Endothelial cell of umbilical vein (primary cell): Measurements from ENCODE around the gene PDCD1LG2. TPM values are rescaled to one million over a fixed set of nuclear protein-coding genes. Genes with fewer than 3 reads are reported as not detected.
A peak's percentile ranks its signal among the peaks of the same experiment; 100 is the strongest.

Source experiments
- BruUV-seq: library from RNA; stranded (reverse); fragments of 400-500 nt; replicated peaks from 2 replicates; lab custom pipeline; 2021; lab: Mats Ljungman, UMichigan
- CTCF ChIA-PET: fragments of 300-600, 350-600 bp; sonication (Branson Sonifier 250); formaldehyde crosslinking; loops from one replicate; lab custom pipeline; 2021; ENCODE audit warnings: antibody characterized with exemption, inconsistent platforms; lab: Charles Lee
- POLR2A ChIA-PET: fragments of 300-600, 350-600 bp; sonication (Branson Sonifier 250); formaldehyde crosslinking; loops from one replicate; lab custom pipeline; 2021; ENCODE audit warnings: antibody characterized with exemption, inconsistent platforms; lab: Charles Lee
- DNase-seq: peaks from one replicate; pipeline ENCODE4 v3.0.0-alpha.2; 2011; ENCODE audit warnings: low read depth, low spot score
- FAIRE-seq: peaks from 2 replicates; lab custom pipeline; 2011; peaks lifted over from hg19 to GRCh38; lab: Jason Lieb, UNC
- H2AFZ ChIP-seq: 2 replicates; pipeline ENCODE4 v1.6.0; 2012; ENCODE audit warnings: low read depth, low read length, control low read depth, inconsistent platforms
- H3K27ac ChIP-seq: 2 replicates; pipeline ENCODE4 v1.5.1; 2011; ENCODE audit warnings: low read depth, mild to moderate bottlenecking, control low read depth, low read length, moderate library complexity; ENCODE audit not compliant: insufficient read depth
- H3K27me3 ChIP-seq, 2 experiments: 2 replicates each; pipeline versions ENCODE4 v1.6.0 to v1.6.1; 2011; ENCODE audit warnings: low read length in 2 of 2, mixed read lengths in 1 of 2; ENCODE audit not compliant: control insufficient read depth in 2 of 2, insufficient read depth in 2 of 2
- H3K36me3 ChIP-seq, 2 experiments: 2 replicates in 1 of 2; 3 replicates in 1 of 2; pipeline ENCODE4 v1.5.1; 2011; ENCODE audit warnings: low read length in 2 of 2, mild to moderate bottlenecking in 1 of 2, moderate library complexity in 1 of 2; ENCODE audit not compliant: control insufficient read depth in 2 of 2, insufficient read depth in 2 of 2; ENCODE audit errors: extremely low read depth in 1 of 2
- H3K4me1 ChIP-seq: 3 replicates; pipeline ENCODE4 v1.5.1; 2011; ENCODE audit warnings: mild to moderate bottlenecking, low read length; ENCODE audit not compliant: control insufficient read depth, insufficient read depth; ENCODE audit errors: extremely low read depth
- H3K4me2 ChIP-seq: 2 replicates; pipeline ENCODE4 v1.6.1; 2011; ENCODE audit warnings: low read length, control low read depth, mixed read lengths; ENCODE audit not compliant: insufficient read depth
- H3K4me3 ChIP-seq, 3 experiments: fragments of 200-600 bp in 1 of 3; sonication (generic), shearing (Covaris generic) in 1 of 3; replicated peaks in 1 of 3; 2 replicates each; pipeline ENCODE4 v1.5.1; 2011 to 2016; ENCODE audit warnings: control low read depth in 3 of 3, low read length in 3 of 3, mild to moderate bottlenecking in 2 of 3, inconsistent platforms in 1 of 3, low read depth in 1 of 3, moderate library complexity in 1 of 3; ENCODE audit not compliant: insufficient read depth in 1 of 3
- H3K79me2 ChIP-seq: 2 replicates; pipeline ENCODE4 v1.6.0; 2012; ENCODE audit warnings: low read length, inconsistent platforms; ENCODE audit not compliant: control insufficient read depth, insufficient read depth
- H3K9ac ChIP-seq: replicated peaks from 2 replicates; pipeline ENCODE3; 2011; ENCODE audit warnings: low read length, control low read depth; ENCODE audit not compliant: insufficient read depth; ENCODE audit errors: extremely low read depth
- H3K9me1 ChIP-seq: replicated peaks from 3 replicates; pipeline ENCODE4 v1.6.0; 2011; ENCODE audit warnings: mild to moderate bottlenecking, low read length; ENCODE audit not compliant: control insufficient read depth, insufficient read depth; ENCODE audit errors: extremely low read depth
- H3K9me3 ChIP-seq: replicated peaks from 2 replicates; pipeline ENCODE4 v1.5.1; 2012; ENCODE audit warnings: low read length, inconsistent platforms; ENCODE audit not compliant: control insufficient read depth, insufficient read depth
- H4K20me1 ChIP-seq: replicated peaks from 2 replicates; pipeline ENCODE3; 2011; ENCODE audit warnings: mild to moderate bottlenecking, low read length; ENCODE audit not compliant: control insufficient read depth, insufficient read depth; ENCODE audit errors: extremely low read depth
- CTCF ChIP-seq, 2 donors: IDR thresholded peaks; 1 replicate in 1 of 2; 2 replicates in 1 of 2; pipeline ENCODE4 v1.5.1; 2011; ENCODE audit warnings: low read length in 2 of 2, mild to moderate bottlenecking in 2 of 2, moderate library complexity in 2 of 2, control low read depth in 1 of 2, inconsistent platforms in 1 of 2, low read depth in 1 of 2; ENCODE audit not compliant: insufficient read depth in 1 of 2; ENCODE audit errors: extremely low read depth in 1 of 2
- EZH2 ChIP-seq: IDR thresholded peaks from 2 replicates; pipeline ENCODE4 v1.6.1; 2012; ENCODE audit warnings: borderline replicate concordance, low read depth, mild to moderate bottlenecking, moderate library complexity, low read length, inconsistent platforms; ENCODE audit not compliant: severe bottlenecking
- FOS ChIP-seq: IDR thresholded peaks from 2 replicates; pipeline ENCODE4 v1.6.1; 2011; ENCODE audit warnings: mild to moderate bottlenecking, low read length, moderate library complexity, borderline replicate concordance; ENCODE audit not compliant: insufficient read depth
- GATA2 ChIP-seq: IDR thresholded peaks from 2 replicates; pipeline ENCODE4 v1.7.0; 2011; ENCODE audit warnings: low read depth, mild to moderate bottlenecking, moderate library complexity, mixed read lengths, low read length; ENCODE audit not compliant: insufficient read length, insufficient read depth
- JUN ChIP-seq: IDR thresholded peaks from 2 replicates; pipeline ENCODE4 v1.6.1; 2011; ENCODE audit warnings: borderline replicate concordance, low read depth; ENCODE audit not compliant: insufficient read length, insufficient read depth
- MAX ChIP-seq: IDR thresholded peaks from 2 replicates; pipeline ENCODE4 v1.6.1; 2011; ENCODE audit not compliant: insufficient read depth, insufficient read length
- MYC ChIP-seq: IDR thresholded peaks from one replicate; pipeline ENCODE4 v1.6.1; 2011; ENCODE audit warnings: mild to moderate bottlenecking, low read depth, low read length
- POLR2A ChIP-seq: IDR thresholded peaks from 2 replicates; pipeline ENCODE4 v1.6.1; 2012; ENCODE audit warnings: low read depth, mild to moderate bottlenecking, control low read depth, low read length
- POLR2AphosphoS5 ChIP-seq: IDR thresholded peaks from 2 replicates; pipeline ENCODE4 v1.6.1; 2012; ENCODE audit warnings: low read depth, mild to moderate bottlenecking, control low read depth, low read length, moderate library complexity; ENCODE audit not compliant: insufficient read depth
- dilution Hi-C: fragments of 300-500 bp; cut with MboI; formaldehyde crosslinking; loops from one replicate; pipeline ENCODE4 v1.15.0; 2019; ENCODE audit warnings: low sequenced_read_pairs; ENCODE audit not compliant: extremely low pct_ligation_motif_present
- intact Hi-C: fragments of 100-400 bp; cut with micrococcal nuclease; formaldehyde crosslinking; loops from one replicate; pipeline ENCODE4 v1.10.0; 2022
- polyA plus RNA-seq, 4 experiments: library from polyadenylated mRNA; depleted of rRNA in 3 of 4; stranded (reverse) in 3 of 4; unstranded in 1 of 4; fragments of >200 nt; gene quantifications; 2 replicates each; pipeline versions ENCODE4 v1.2.1 to v1.2.3, GENCODE V29; 2011 to 2012; ENCODE audit warnings: missing spikeins in 1 of 4
- total RNA-seq: library from RNA; stranded (reverse); gene quantifications from 2 replicates; pipeline ENCODE4 v1.2.3, GENCODE V29; 2021

The PDCD1LG2 gene
- total and polyA plus RNA-seq, 2 donors (not counting 3 experiments of a cell fraction or from before 2014, with no cell fraction given), result 7.9 to 9.5 TPM

GRCh38 chr9:5485378-5486085, 24.8 kb upstream of the PDCD1LG2 start:
- no peak overlapping the region for H3K4me3 ChIP-seq
- H3K79me2 ChIP-seq, result no peaks in the 10 kb centered on the region
- H3K9ac ChIP-seq, result no peak overlapping the region
- intact Hi-C loops (no loop called here), dilution Hi-C loops (no loop called here)
- BruUV-seq, result no TSS peak
- CTCF ChIA-PET, result no interaction called here
- POLR2A ChIA-PET, result no interaction called here
- H3K27ac ChIP-seq, result no peak overlapping the region
- no peaks in the 10 kb centered on the region for H4K20me1 ChIP-seq
- DNase-seq, result peak; percentile 16
- no peaks in the 10 kb centered on the region for H3K27me3 ChIP-seq
- no peak overlapping the region for H2AFZ ChIP-seq
- H3K9me3 ChIP-seq, result no peaks in the 10 kb centered on the region
- H3K9me1 ChIP-seq, result no peaks in the 10 kb centered on the region
- TF ChIP-seq POLR2A (no peak), MYC (no peak), CTCF (IDR thresholded peaks at IDR 0.05; ENCODE audit: extremely low read depth in 1 of 2, insufficient read depth in 1 of 2, low read depth in 1 of 2, low read length in 2 of 2) (no peak), GATA2 (no peak), FOS (no peak), JUN (no peak), EZH2 (no peak), POLR2AphosphoS5 (no peak), MAX (no peak)
- H3K4me1 ChIP-seq, result peaks cover 26% of the 10 kb centered on the region
- FAIRE-seq, result no peak
- H3K4me2 ChIP-seq, result no peak overlapping the region
- no peaks in the 10 kb centered on the region for H3K36me3 ChIP-seq
